Right lobe of liver (tissue), 6 donors: Measurements from ENCODE around the gene COPS7A. TPM values are rescaled to one million over a fixed set of nuclear protein-coding genes. Genes with fewer than 3 reads are reported as not detected.

Experiments
- ATAC-seq, 4 donors: fragments of 200-7000 bp; cut with Tn5 transposase; one replicate each; pipeline ENCODE4 v1.9.1; 2020; ENCODE audit warnings: mild to moderate bottlenecking in 4 of 4, moderate library complexity in 4 of 4
- DNase-seq, 3 donors: peaks; one replicate each; pipeline ENCODE4 v3.0.0-alpha.2; 2020
- H3K27ac ChIP-seq, 3 donors: fragments of 200-600 bp; one replicate each; pipeline ENCODE4 v1.8.0; 2022
- H3K27me3 ChIP-seq, 2 donors: fragments of 200-600 bp; one replicate each; pipeline ENCODE4 v1.8.0; 2022
- H3K36me3 ChIP-seq, 4 donors: fragments of 200-600 bp; sonication (generic) in 1 of 4; one replicate each; pipeline versions ENCODE4 v1.5.1 to v1.8.0; 2017 to 2022; ENCODE audit warnings: control low read depth in 1 of 4
- H3K4me1 ChIP-seq, 4 donors: fragments of 200-600 bp; sonication (generic) in 1 of 4; one replicate each; pipeline versions ENCODE4 v1.5.1 to v1.8.0; 2017 to 2022; ENCODE audit warnings: control low read depth in 1 of 4
- H3K4me3 ChIP-seq, 3 donors: fragments of 200-600 bp; one replicate each; pipeline ENCODE4 v1.8.0; 2022
- H3K9me3 ChIP-seq, 4 donors: fragments of 200-600 bp; sonication (generic) in 1 of 4; one replicate each; pipeline versions ENCODE4 v1.5.1 to v1.8.0; 2017 to 2022; ENCODE audit warnings: control low read depth in 1 of 4
- POLR2A ChIP-seq: fragments of 450-650 bp; IDR thresholded peaks from one replicate; pipeline ENCODE4 v1.6.1; 2017; ENCODE audit warnings: antibody characterized with exemption, mild to moderate bottlenecking
- WGBS: methylation state at CpG from one replicate; pipeline ENCODE4 v1.1.6; 2018; ENCODE audit warnings: low coverage, low lambda C conversion rate; ENCODE audit not compliant: insufficient coverage; ENCODE audit errors: missing lambda C conversion rate; 5-methylcytosine and 5-hydroxymethylcytosine counted together
- intact Hi-C, 2 donors: fragments of 100-400 bp; cut with DNase I; formaldehyde crosslinking; loops; one replicate each; pipeline versions ENCODE4 v1.11.2 to v1.14.1; 2022
- total RNA-seq, 6 experiments: library from RNA; depleted of rRNA in 2 of 6; stranded (reverse); fragments of >200 nt in 2 of 6; fragmentation: NEBNext Ultra II Directional in 3 of 6; extraction: Animal tissue kit (Norgen Biotek cat#: 25700) in 3 of 6; gene quantifications; one replicate each; pipeline versions ENCODE4 v1.1.0 to v1.2.4, GENCODE V29; 2016 to 2023
- TF ChIP-seq, protein P1 (sequence below), 4 donors: fragments of 200-600 bp in 3 of 4; fragments of 450-650 bp in 1 of 4; IDR thresholded peaks; one replicate each; pipeline versions ENCODE4 v1.5.1 to v1.8.0; 2016 to 2022; ENCODE audit warnings: antibody characterized with exemption in 4 of 4, mild to moderate bottlenecking in 2 of 4
- donor health status: DM: no; HTN: yes; CAD: no.
- donor health status: DM: no; HTN: no; CAD: no.
- donor health status: DM: no; HTN: no; CAD: no.
- donor health status: DM: no; HTN: yes; CAD: no.
- donor health status: DM: no; HTN: yes; CAD: no.

The COPS7A gene
- total RNA-seq, 6 experiments from 2014 or later = 26.7 to 49.5 (median 30.6) TPM

DNA sequence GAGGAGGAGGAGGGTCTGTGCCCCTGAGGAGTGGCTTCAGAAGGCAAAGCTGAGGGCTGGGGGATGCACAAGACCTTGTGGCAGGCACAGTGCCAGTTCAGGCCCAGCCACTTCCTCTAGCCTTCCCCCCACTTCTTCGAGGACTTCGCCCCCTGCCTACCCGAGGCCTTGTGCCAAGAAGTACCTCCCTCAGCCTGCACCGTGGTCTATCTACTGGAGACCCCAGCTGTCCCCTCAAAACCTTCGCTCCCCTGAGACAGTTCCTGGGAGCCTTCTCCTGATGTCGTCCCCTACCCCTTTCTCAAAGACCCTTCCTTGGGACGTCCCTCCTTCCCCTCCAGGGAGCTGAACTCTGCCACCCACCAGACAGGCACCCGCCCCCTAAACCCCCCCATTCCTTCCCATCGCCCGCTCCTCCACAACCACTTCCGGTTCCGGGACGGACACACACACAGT, 35.3 kb upstream of the COPS7A start:
- peak in 2 of 4 donors; percentile 0 to 1 for ATAC-seq
- Histone ChIP-seq H3K9me3 (no peaks in the 10 kb centered on the region), H3K27me3 (no peaks in the 10 kb centered on the region), H3K4me3 (peak overlapping the region; percentile 92 to 99 (median 92)), H3K4me1 (peaks cover 0 to 28% (median 7%) of the 10 kb centered on the region in 4 donors), H3K36me3 (no peaks in the 10 kb centered on the region), H3K27ac (peak overlapping the region; percentile 83 to 93 (median 86))
- DNase-seq = peak in 2 of 3 donors; percentile 55 to 82
- WGBS = 0% methylated on average over 6 of the region's 13 CpGs
- TF ChIP-seq, protein P1, sequence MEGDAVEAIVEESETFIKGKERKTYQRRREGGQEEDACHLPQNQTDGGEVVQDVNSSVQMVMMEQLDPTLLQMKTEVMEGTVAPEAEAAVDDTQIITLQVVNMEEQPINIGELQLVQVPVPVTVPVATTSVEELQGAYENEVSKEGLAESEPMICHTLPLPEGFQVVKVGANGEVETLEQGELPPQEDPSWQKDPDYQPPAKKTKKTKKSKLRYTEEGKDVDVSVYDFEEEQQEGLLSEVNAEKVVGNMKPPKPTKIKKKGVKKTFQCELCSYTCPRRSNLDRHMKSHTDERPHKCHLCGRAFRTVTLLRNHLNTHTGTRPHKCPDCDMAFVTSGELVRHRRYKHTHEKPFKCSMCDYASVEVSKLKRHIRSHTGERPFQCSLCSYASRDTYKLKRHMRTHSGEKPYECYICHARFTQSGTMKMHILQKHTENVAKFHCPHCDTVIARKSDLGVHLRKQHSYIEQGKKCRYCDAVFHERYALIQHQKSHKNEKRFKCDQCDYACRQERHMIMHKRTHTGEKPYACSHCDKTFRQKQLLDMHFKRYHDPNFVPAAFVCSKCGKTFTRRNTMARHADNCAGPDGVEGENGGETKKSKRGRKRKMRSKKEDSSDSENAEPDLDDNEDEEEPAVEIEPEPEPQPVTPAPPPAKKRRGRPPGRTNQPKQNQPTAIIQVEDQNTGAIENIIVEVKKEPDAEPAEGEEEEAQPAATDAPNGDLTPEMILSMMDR (IDR thresholded peaks at IDR 0.05) = no peak
- TF ChIP-seq POLR2A = no peak
- intact Hi-C loops = no loop called here

GRCh38 chr12:6688999-6689882, 34.6 kb upstream of the COPS7A start, which contains the start of gene ZNF384:
TSS of gene ZNF384 (minus strand) at chr12:6689375. CDS start at chr12:6679520, 9,855 bp downstream.
- intact Hi-C loops = no loop called here

GRCh38 chr12:6691473-6691872, 32.4 kb upstream of the COPS7A start:
- Histone ChIP-seq H3K4me1 (peaks cover 0 to 26% (median 7%) of the 10 kb centered on the region in 4 donors), H3K27ac (no peak overlapping the region), H3K4me3 (no peak overlapping the region), H3K36me3 (no peaks in the 10 kb centered on the region), H3K9me3 (no peaks in the 10 kb centered on the region), H3K27me3 (no peaks in the 10 kb centered on the region)
- no peak for DNase-seq
- ATAC-seq = no peak
- 87% methylated on average over 4 of the region's 4 CpGs for WGBS
- intact Hi-C loops = loop anchor here in 1 of 2 donors (10.0 kb wide), 1 partner anchor 67 kb away; no protein-coding TSS in a partner anchor
- TF ChIP-seq, protein P1 (IDR thresholded peaks at IDR 0.05) = no peak
- no peak for TF ChIP-seq POLR2A

More at GRCh38 chr12:6688999-6689882, 34.6 kb upstream of the COPS7A start, which contains the start of gene ZNF384:
- Histone ChIP-seq H3K27me3 (no peaks in the 10 kb centered on the region), H3K4me1 (peaks cover 0 to 28% (median 7%) of the 10 kb centered on the region in 4 donors), H3K4me3 (peak within 1 kb of the TSS; percentile 92 to 99 (median 92)), H3K9me3 (no peaks in the 10 kb centered on the region), H3K36me3 (no peaks in the 10 kb centered on the region), H3K27ac (peak within 1 kb of the TSS; percentile 83 to 93 (median 86))
- ATAC-seq (peak; percentile 92 to 94 (median 93)), DNase-seq (peak; percentile 97 to 99 (median 98))
- TF ChIP-seq, protein P1 (IDR thresholded peaks at IDR 0.05) = peak in 3 of 4 donors; percentile 21 to 35 (median 27)
- TF ChIP-seq POLR2A = peak; percentile 61
- 0% methylated on average over 30 of the region's 72 CpGs for WGBS

- TF ChIP-seq, protein P1 (IDR thresholded peaks at IDR 0.05) = no peak
- TF ChIP-seq POLR2A = no peak
- no peak for ATAC-seq
- intact Hi-C loops = loop anchor here in 1 of 2 donors (10.0 kb wide), 1 partner anchor 68 kb away; no protein-coding TSS in a partner anchor
- no peak for DNase-seq
- no peaks in the 10 kb centered on the region for H3K27me3 ChIP-seq
- H3K27ac ChIP-seq = no peak overlapping the region
- no peak overlapping the region for H3K4me3 ChIP-seq
- WGBS = 53% methylated on average over 2 of the region's 2 CpGs
- peaks cover 0 to 13% (median 6%) of the 10 kb centered on the region in 4 donors for H3K4me1 ChIP-seq
- H3K9me3 ChIP-seq = no peaks in the 10 kb centered on the region
- no peaks in the 10 kb centered on the region for H3K36me3 ChIP-seq
Observed at GRCh38 chr12:6692888-6693287, 31.0 kb upstream of the COPS7A start.
